ENCODE data around the gene ANTXR1. TPM values are rescaled to one million over a fixed set of nuclear protein-coding genes. Genes with fewer than 3 reads are reported as not detected.
"Not testable (repeated sequence)": the region's sequence is repeated elsewhere in the genome, so short reads cannot be mapped to it uniquely, and the experiment has no call there.

ANTXR1 gene
- total RNA-seq, 4 donors from 2014 or later = 53.7 to 69.0 (median 59.3) TPM

GRCh38 chr2:69248232-69248631 lies 235.3 kb downstream of the ANTXR1 start:
- WGBS, 2 donors = 89 to 93% methylated on average over 4 of the region's 4 CpGs
- no peak overlapping the region for H3K4me3 ChIP-seq
- no peaks in the 10 kb centered on the region for H3K27me3 ChIP-seq
- TF ChIP-seq EP300 (IDR thresholded peaks at IDR 0.05) = no peak
- H3K27ac ChIP-seq = no peak overlapping the region
- no peaks in the 10 kb centered on the region for H3K9me3 ChIP-seq
- H3K4me1 ChIP-seq = peaks cover 0 to 12% (median 5%) of the 10 kb centered on the region in 4 donors
- no peak for DNase-seq (ENCODE audit: low spot score in 2 of 2)
- peaks cover 0 to 36% (median 0%) of the 10 kb centered on the region in 3 donors for H3K36me3 ChIP-seq

- WGBS, 2 donors = 59 to 84% methylated on average over 1 of the region's 1 CpG
Observed at GRCh38 chr2:69250981-69251380, 238.0 kb downstream of the ANTXR1 start.

GRCh38 chr2:69251943-69252342 lies 239.0 kb downstream of the ANTXR1 start:
- Histone ChIP-seq H3K27ac (peak overlapping the region in 1 of 4 donors; percentile 18), H3K9me3 (peaks cover 0 to 2% (median 0%) of the 10 kb centered on the region in 4 donors), H3K36me3 (peaks cover 0 to 8% (median 0%) of the 10 kb centered on the region in 3 donors), H3K4me3 (no peak overlapping the region), H3K27me3 (no peaks in the 10 kb centered on the region), H3K4me1 (peaks cover 0 to 26% (median 4%) of the 10 kb centered on the region in 4 donors)
- DNase-seq (ENCODE audit: low spot score in 2 of 2) = no peak
- 83 to 94% methylated on average over 2 of the region's 2 CpGs for WGBS, 2 donors
- TF ChIP-seq EP300 (IDR thresholded peaks at IDR 0.05) (no peak), POLR2A (IDR thresholded peaks at IDR 0.05) (no peak), CTCF (IDR thresholded peaks at IDR 0.05) (no peak)

More at GRCh38 chr2:69250981-69251380, 238.0 kb downstream of the ANTXR1 start:
- Histone ChIP-seq H3K27ac (no peak overlapping the region), H3K4me3 (no peak overlapping the region), H3K36me3 (peaks cover 0 to 18% (median 0%) of the 10 kb centered on the region in 3 donors), H3K4me1 (peaks cover 0 to 26% (median 4%) of the 10 kb centered on the region in 4 donors), H3K27me3 (no peaks in the 10 kb centered on the region), H3K9me3 (no peaks in the 10 kb centered on the region)
- TF ChIP-seq CTCF (IDR thresholded peaks at IDR 0.05) (no peak), EP300 (IDR thresholded peaks at IDR 0.05) (no peak), POLR2A (IDR thresholded peaks at IDR 0.05) (no peak)
- no peak for DNase-seq (ENCODE audit: low spot score in 2 of 2)

GRCh38 chr2:69253112-69253511 lies 240.1 kb downstream of the ANTXR1 start:
- no peak for TF ChIP-seq POLR2A (IDR thresholded peaks at IDR 0.05)
- no peak for TF ChIP-seq EP300 (IDR thresholded peaks at IDR 0.05)
- TF ChIP-seq CTCF (IDR thresholded peaks at IDR 0.05) = no peak

GRCh38 chr2:69253611-69254301 lies 240.8 kb downstream of the ANTXR1 start:
- H3K27ac ChIP-seq = peak overlapping the region; percentile 1 to 82 (median 52)
- peak; percentile 45 to 94 for TF ChIP-seq EP300 (IDR thresholded peaks at IDR 0.05)
- TF ChIP-seq POLR2A (IDR thresholded peaks at IDR 0.05) = no peak
- no peaks in the 10 kb centered on the region for H3K36me3 ChIP-seq
- peaks cover 0 to 26% (median 4%) of the 10 kb centered on the region in 4 donors for H3K4me1 ChIP-seq
- DNase-seq (ENCODE audit: low spot score in 2 of 2) = no peak
- peaks cover 0 to 14% (median 0%) of the 10 kb centered on the region in 4 donors for H3K9me3 ChIP-seq
- H3K4me3 ChIP-seq = no peak overlapping the region
- no peaks in the 10 kb centered on the region for H3K27me3 ChIP-seq
- 26 to 27% methylated on average over 8 of the region's 8 CpGs for WGBS, 2 donors

More at GRCh38 chr2:69253112-69253511, 240.1 kb downstream of the ANTXR1 start:
- DNase-seq (ENCODE audit: low spot score in 2 of 2) = no peak
- peak overlapping the region; percentile 1 to 82 (median 52) for H3K27ac ChIP-seq
- H3K27me3 ChIP-seq = no peaks in the 10 kb centered on the region
- peaks cover 0 to 26% (median 4%) of the 10 kb centered on the region in 4 donors for H3K4me1 ChIP-seq
- H3K36me3 ChIP-seq = no peaks in the 10 kb centered on the region
- 18 to 24% methylated on average over 2 of the region's 2 CpGs for WGBS, 2 donors
- H3K4me3 ChIP-seq = no peak overlapping the region
- H3K9me3 ChIP-seq = peaks cover 0 to 9% (median 0%) of the 10 kb centered on the region in 4 donors

GRCh38 chr2:69255760-69256159 lies 242.8 kb downstream of the ANTXR1 start:
- no peaks in the 10 kb centered on the region for H3K27me3 ChIP-seq
- TF ChIP-seq CTCF (IDR thresholded peaks at IDR 0.05) (no peak), EP300 (IDR thresholded peaks at IDR 0.05) (no peak), POLR2A (IDR thresholded peaks at IDR 0.05) (no peak)
- H3K9me3 ChIP-seq = peaks cover 0 to 34% (median 4%) of the 10 kb centered on the region in 4 donors
- H3K27ac ChIP-seq = no peak overlapping the region
- peaks cover 0 to 26% (median 4%) of the 10 kb centered on the region in 4 donors for H3K4me1 ChIP-seq
- no peak overlapping the region for H3K4me3 ChIP-seq
- H3K36me3 ChIP-seq = no peaks in the 10 kb centered on the region
- DNase-seq (ENCODE audit: low spot score in 2 of 2) = no peak
- 51 to 55% methylated on average over 3 of the region's 3 CpGs for WGBS, 2 donors

GRCh38 chr2:69259994-69260591 lies 247.1 kb downstream of the ANTXR1 start:
- WGBS, 2 donors = 86 to 92% methylated on average over 12 of the region's 12 CpGs
- H3K27ac ChIP-seq; H3K4me1 ChIP-seq; DNase-seq (ENCODE audit: low spot score in 2 of 2); H3K27me3 ChIP-seq; H3K4me3 ChIP-seq; H3K36me3 ChIP-seq: not testable (repeated sequence)
- peaks cover 0 to 46% (median 4%) of the 10 kb centered on the region in 4 donors for H3K9me3 ChIP-seq
